ENCODE data around the gene MAPK6. TPM values are rescaled to one million over a fixed set of nuclear protein-coding genes. Genes with fewer than 3 reads are reported as not detected.

The MAPK6 gene
- total and polyA plus RNA-seq, 2 of the 8 experiments (the other 6 are each of a cell fraction or from before 2014, with no cell fraction given), result 22.6 to 108 TPM

- Histone ChIP-seq H3K27me3 (replicated peaks in 1 of 4; ENCODE audit: control insufficient read depth in 3 of 4, extremely low read depth in 1 of 4, insufficient read depth in 3 of 4, low read length in 3 of 4) (no peaks in the 10 kb centered on the region), H4K8ac (ENCODE audit: extremely low read depth, insufficient read depth, low read length) (no peak overlapping the region), H3K9me3 (ENCODE audit: insufficient read depth in 2 of 2, low read depth in 1 of 2, low read length in 1 of 2) (no peaks in the 10 kb centered on the region), H4K20me1 (replicated peaks in 1 of 2; ENCODE audit: control insufficient read depth in 1 of 2, insufficient read depth in 2 of 2, low read length in 2 of 2) (no peaks in the 10 kb centered on the region), H2AFZ (ENCODE audit: low read length) (no peak overlapping the region), H2BK120ac (replicated peaks; ENCODE audit: low read depth, low read length) (no peak overlapping the region), H3K23ac (ENCODE audit: insufficient read length) (no peak overlapping the region), H3K56ac (replicated peaks; ENCODE audit: insufficient read length, low read depth, low read length) (no peak overlapping the region), H3K4me3 (ENCODE audit: extremely low read depth in 1 of 4, insufficient read depth in 2 of 4, low read depth in 3 of 4, low read length in 4 of 4) (no peak overlapping the region), H3K79me1 (ENCODE audit: low read depth, low read length) (no peaks in the 10 kb centered on the region), H3K79me2 (ENCODE audit: control insufficient read depth in 1 of 2, insufficient read depth in 2 of 2, low read length in 2 of 2) (no peaks in the 10 kb centered on the region), H4K5ac (ENCODE audit: insufficient read length, low read depth, low read length) (no peak overlapping the region), H2BK15ac (ENCODE audit: low read length) (no peak overlapping the region), H2AK5ac (ENCODE audit: low read depth, low read length) (no peak overlapping the region), H3K36me3 (ENCODE audit: control insufficient read depth in 2 of 4, insufficient read depth in 4 of 4, low read length in 3 of 4) (no peaks in the 10 kb centered on the region), H3K23me2 (ENCODE audit: low read depth, low read length) (no peaks in the 10 kb centered on the region), H3K9ac (replicated peaks in 1 of 4; ENCODE audit: extremely low read depth in 1 of 4, low read depth in 3 of 4, low read length in 3 of 4) (no peak overlapping the region), H2BK20ac (ENCODE audit: low read length) (no peak overlapping the region), H3K4ac (replicated peaks; ENCODE audit: insufficient read length, low read depth, low read length) (no peak overlapping the region), H2BK5ac (ENCODE audit: low read depth, low read length) (no peak overlapping the region), H3K4me1 (replicated peaks in 1 of 4; ENCODE audit: control insufficient read depth in 3 of 4, insufficient read depth in 4 of 4, low read length in 3 of 4) (no peaks in the 10 kb centered on the region), H3K14ac (ENCODE audit: insufficient read length) (no peak overlapping the region), H3K27ac (ENCODE audit: low read depth, low read length) (no peak overlapping the region), H3K4me2 (ENCODE audit: insufficient read depth in 1 of 2, low read depth in 2 of 2, low read length in 2 of 2) (no peak overlapping the region), H3K18ac (ENCODE audit: extremely low read depth, low read length) (no peak overlapping the region), H2BK12ac (ENCODE audit: low read depth, low read length) (no peak overlapping the region), H4K91ac (replicated peaks; ENCODE audit: insufficient read length, low read length) (no peak overlapping the region)
- DNase-seq (ENCODE audit: low read depth in 1 of 2, low spot score in 2 of 2) (no peak), FAIRE-seq (no peak)
- TF ChIP-seq BRCA1 (IDR thresholded peaks at IDR 0.05; ENCODE audit: low read depth, low read length), result no peak
- TF ChIP-seq JUN (IDR thresholded peaks at IDR 0.05; ENCODE audit: low read depth, low read length), result no peak
- no peak for TF ChIP-seq TEAD4 (IDR thresholded peaks at IDR 0.05; ENCODE audit: low read depth, low read length)
- TF ChIP-seq RFX5 (IDR thresholded peaks at IDR 0.05; ENCODE audit: borderline replicate concordance, low read depth, low read length), result no peak
- ChIA-PET CTCF (ENCODE audit: partially characterized antibody) (interaction anchor here (1.1 kb wide), 1 partner anchor 14 kb away, joined by 3 read pairs; no protein-coding TSS in a partner anchor), POLR2A (ENCODE audit: partially characterized antibody) (interaction anchor here (1.1 kb wide), 1 partner anchor 19 kb away, joined by 3 read pairs; no protein-coding TSS in a partner anchor)
These were observed 71.2 kb downstream of the MAPK6 start for GRCh38 chr15:52090193-52090592.

Data from H1 (cell line).